ENCODE measurements around the gene CACNA1A. TPM values are rescaled to one million over a fixed set of nuclear protein-coding genes. Genes with fewer than 3 reads are reported as not detected.
A peak's percentile ranks its signal among the peaks of the same experiment; 100 is the strongest.

Gene CACNA1A
- polyA plus RNA-seq, 10 donors: 0.84 to 5.1 (median 2.4) TPM

- DNase-seq: peak in 1 of 3 donors; percentile 18
Observed at GRCh38 chr19:13165162-13165997, 340.9 kb downstream of the CACNA1A start.

- peak; percentile 53 to 90 (median 71) for DNase-seq
Observed at GRCh38 chr19:13164343-13165161, 341.7 kb downstream of the CACNA1A start.

- peak; percentile 72 to 90 (median 81) for DNase-seq
Observed at GRCh38 chr19:13163609-13164342, 342.5 kb downstream of the CACNA1A start.

GRCh38 chr19:13162724-13163608 is 343.3 kb downstream of the CACNA1A start:
- DNase-seq: peak; percentile 95 to 97 (median 97)

DNA sequence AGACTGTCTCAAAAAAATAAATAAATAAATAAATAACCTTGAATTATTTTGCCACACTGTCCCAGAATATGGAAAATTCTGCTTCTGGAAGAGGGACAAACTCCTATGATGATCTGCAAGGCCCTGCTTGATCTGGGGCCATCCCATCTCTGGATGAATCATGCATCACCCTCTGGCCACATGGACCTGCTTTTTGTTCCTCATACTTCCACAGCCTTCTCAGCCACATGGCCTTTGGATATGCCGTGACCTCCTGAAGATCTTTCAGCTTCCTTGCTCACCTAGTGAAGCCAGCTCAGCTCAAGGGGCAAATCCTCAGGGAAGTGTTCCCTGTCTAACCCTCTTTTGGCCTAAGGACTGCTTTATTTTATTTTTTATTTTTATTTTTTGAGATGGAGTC is 345.7 kb downstream of the CACNA1A start:
- no peak for DNase-seq

DNA sequence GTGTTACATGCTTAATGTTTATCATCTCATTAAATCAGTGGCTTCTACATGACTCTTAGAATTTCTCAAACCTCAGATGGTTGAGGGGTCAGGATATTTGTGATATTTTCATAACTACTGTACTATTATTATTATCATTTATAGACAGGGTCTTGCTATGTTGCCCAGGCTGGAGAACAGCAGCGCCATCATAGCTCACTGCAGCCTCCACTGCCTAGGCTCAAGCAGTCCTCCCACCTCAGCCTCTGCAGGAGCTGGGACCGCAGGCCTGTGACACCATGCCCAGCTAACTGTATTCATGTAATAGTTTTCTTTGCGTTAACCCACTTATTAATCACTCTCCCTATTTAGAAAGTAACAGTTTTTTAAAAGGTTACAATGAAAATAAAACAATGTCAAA is 346.6 kb downstream of the CACNA1A start:
- no peak for DNase-seq
